DMS114 treated with DMSO at 0.1 percent for 48 hours (cell line): ENCODE measurements around the gene CHRNB2.

Experiments used
- DNase-seq: peaks from one replicate; lab custom pipeline; 2025; ENCODE audit not compliant: unreplicated experiment; lab: John Stamatoyannopoulos, UW

Gene CHRNB2

DNA sequence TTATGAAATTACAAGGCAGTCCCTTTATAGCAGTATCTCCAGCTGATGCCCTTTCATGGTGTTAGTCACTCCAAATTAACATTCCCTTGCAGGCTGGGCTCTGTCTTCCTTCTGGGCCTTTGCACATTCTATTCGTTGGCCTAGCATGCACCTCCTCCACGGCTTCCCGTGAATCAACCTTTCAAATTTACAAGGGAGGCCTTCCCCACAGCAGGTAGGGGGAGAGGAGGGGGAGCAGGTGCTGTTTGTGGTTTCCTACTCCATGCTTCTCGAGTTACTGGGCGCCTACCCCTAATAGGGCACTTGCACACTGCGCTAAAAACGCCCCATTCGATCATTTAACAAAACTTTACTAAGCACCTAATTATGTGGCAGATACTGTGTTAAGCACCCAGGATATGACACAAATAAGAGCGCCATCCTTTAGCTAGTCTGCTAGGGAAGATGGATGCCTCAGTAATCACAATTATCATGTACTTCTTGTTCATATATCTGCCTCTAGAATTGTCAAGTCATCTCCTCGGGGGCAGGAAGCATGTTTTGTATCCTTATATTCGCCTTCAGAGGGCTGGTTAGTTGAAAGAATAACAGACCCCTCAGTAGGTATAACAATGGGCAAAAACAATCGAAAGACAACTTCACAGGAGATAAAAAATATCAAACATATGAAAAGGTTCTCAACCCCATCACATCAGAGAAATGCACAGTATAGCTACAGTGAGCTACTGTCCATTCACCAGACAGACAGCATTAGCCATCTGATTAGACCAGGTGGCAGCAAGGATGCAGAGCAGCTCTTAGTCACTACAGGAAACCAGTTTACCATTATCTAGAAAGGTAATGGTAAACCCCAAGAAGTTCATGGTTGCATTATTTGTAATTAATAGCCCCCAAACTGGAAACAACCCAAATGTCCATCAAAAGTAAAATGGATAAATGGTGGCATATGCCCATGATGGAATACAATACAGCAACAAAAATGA, 42.1 kb downstream of the CHRNB2 start:
- DNase-seq = no peak

DNA sequence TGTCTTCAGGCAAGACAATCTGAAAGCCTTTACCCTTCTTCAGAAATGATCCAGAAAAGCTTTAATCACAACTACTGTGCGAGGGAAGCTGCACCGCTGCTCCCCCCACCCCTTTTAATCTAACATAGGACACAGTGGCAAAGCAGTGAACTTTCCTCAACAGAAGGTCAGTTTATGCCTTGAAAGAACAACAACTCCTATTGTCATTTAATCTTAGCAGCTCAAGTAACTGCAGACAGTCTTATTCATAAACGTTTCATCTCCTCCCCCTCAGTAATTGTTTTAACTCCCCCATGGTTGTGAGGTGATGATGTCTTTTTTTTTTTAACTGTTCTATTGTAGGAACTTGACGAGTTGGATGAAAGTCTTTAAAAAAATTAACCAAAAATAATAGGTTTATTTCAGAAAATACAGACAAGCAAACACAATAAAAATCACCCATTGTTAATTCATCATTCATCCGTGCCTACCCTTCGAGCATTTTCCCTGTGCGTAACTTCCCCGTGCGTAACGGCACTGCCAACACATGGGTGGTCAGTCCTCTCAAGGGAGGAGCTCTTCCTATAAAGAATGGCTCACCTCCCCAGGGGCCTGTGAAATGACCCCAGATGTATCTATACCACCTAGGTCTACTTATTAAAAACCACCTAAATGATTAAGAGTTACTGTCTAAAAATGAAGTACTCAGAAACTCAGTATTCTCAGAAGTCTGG, 43.7 kb downstream of the CHRNB2 start:
- no peak for DNase-seq

DNA sequence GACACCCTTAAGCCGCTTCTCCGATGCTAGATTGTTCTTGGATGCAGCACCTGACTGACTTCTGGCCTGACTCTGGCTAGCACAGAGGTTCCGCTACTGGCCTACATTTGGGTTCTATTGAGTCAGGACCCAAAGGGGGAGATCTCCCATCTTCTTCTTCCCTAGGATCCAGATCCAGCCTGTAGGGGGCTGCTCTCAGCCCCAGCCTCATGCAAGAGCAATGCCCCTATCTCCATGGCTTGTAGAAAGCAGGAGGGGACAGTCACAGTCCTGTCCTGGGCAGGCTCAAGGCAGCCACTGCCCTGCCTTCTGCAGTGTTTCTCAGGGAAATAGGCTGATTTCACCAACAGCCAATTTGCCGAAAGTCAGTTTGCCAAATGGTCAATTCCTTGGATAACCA, 46.7 kb downstream of the CHRNB2 start:
- no peak for DNase-seq

- DNase-seq = no peak
These were observed 47.3 kb downstream of the CHRNB2 start for GRCh38 chr1:154614901-154615300.

DNA sequence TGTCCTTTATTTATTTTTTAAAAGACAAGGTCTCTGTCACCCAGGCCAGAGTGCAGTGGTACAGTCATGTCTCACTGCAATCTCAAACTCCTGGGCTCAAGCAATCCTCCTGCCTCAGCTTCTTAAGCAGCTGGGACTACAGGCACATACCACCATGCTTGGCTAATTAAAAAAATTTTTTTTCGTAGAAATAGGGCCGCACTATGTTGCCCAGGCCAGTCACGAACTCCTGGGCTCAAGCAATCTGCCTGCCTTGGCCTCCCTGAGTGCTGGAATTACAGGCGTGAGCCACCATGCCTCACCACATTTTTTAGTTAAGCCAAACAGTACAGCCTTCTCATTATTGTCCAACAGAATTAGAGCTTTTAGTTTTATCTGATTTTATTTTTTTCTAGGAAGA, 47.8 kb downstream of the CHRNB2 start:
- DNase-seq = no peak

GRCh38 chr1:154616659-154617345, 49.2 kb downstream of the CHRNB2 start:
- no peak for DNase-seq

- DNase-seq = no peak
These were observed 51.8 kb downstream of the CHRNB2 start for GRCh38 chr1:154619181-154619948.

DNA sequence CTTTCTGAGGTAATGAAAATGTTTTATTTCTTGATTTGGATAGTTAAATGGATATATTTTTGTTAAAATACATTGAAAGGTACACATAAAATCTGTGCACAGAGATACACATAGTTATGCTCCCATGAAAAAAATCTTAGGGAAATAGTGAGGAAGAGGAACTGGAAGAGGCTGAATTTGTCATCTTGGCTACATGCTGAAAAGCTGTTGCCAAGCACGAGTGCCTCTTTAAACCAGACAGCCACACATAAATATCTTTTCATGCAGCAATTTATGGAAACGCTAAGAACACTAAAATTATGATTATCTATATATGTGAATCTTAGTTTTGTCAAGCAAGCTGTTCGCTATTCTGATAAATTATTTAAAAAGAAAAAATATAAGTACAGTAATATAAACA, 53.2 kb downstream of the CHRNB2 start:
- no peak for DNase-seq

DNA sequence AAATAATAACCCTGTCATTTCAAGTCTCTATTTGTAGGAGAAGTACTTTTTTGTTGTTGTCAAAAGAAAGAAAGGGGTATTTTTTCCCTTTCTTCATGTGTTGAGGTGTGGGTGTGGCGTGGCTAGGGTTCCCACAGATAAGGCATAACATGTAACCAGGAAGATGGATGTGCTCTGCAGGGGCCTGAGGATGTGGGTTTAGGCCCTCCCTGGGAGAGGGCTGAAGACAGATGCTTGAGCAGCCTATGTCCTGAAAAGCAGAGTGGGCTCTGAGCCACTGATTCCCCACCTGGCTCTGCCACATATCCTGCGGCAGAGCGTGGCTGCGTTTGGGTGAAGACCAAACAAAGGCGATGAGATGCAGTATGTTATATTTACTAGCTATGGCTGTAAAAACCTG, 54.3 kb downstream of the CHRNB2 start:
- no peak for DNase-seq

- no peak for DNase-seq
These were observed 55.0 kb downstream of the CHRNB2 start for GRCh38 chr1:154622503-154623039.

DNA sequence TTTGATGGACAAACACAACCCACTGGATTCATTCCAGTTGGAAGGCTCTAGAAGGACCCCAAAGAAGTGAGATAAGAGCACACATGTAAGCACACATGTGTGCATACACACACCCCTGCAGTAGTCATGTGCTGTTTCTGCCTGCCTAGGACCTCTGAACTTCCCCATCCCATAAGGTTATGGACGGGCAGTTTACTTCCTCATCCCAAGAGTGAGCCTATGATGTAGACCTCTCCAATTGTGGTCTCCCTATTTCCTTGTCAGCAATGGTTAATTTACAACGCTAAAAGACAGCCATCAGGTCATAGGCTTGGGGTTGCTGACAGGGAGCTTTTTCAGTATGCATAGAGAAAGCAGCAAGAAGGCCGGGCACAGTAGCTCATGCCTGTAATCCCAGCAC, 55.8 kb downstream of the CHRNB2 start:
- no peak for DNase-seq

DNA sequence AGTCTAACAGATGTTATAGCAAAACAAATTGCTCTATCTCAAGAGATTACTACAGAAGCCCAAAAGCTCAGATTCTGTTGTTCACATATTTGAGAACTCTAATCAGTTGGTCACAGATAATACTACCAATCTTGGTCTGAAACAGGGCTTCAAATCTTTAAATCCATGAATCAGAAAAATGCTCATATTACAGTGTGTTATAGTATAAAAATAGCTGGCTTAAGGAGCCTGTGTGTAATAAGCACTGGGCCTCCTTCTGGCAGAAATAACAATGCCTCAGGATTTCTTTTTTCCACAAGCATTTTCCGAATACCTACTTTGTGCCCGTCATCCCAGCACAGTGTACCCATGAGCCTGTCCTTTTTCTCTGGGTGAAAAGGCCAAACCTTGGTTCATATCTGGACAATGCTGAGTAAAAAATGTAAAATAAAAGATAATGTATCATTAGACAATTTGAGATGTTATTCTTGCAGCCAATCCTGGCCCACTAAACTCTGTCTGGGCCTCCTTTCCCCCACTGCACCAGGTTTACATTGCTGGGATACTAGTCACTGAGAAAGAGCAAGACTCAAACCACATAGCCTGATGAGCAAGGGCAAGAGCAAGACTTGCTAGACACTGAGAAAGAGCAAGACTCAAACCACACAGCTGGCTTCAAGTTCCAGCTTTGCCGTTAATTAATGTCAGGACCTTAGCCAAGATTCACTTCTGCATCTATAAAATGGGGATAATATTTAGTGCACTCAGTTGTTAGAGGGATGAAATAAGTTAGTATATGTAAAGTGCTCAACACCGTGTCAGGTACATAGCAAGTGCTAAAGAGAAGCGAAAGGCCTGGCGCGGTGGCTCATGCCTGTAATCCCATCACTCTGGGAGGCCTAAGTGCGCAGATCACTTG, 57.4 kb downstream of the CHRNB2 start:
- DNase-seq = no peak

- no peak for DNase-seq
These were observed 59.1 kb downstream of the CHRNB2 start for GRCh38 chr1:154626456-154627256.

GRCh38 chr1:154627257-154628120, 59.9 kb downstream of the CHRNB2 start:
- DNase-seq = peak; percentile 92

DNA sequence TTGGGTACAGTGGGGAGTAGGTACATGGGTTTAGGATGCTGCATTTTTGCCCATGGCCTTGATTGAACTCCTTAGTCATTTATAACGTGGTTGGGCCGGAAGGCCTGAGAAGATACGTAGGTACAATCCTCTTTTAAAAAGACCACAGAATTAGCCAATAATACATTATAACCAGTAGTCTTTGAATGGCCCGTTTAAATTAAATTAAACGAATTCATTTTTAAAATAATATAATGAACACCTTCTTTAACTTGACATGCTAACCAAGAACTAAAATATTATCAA, 60.5 kb downstream of the CHRNB2 start:
- peak; percentile 92 for DNase-seq

DNA sequence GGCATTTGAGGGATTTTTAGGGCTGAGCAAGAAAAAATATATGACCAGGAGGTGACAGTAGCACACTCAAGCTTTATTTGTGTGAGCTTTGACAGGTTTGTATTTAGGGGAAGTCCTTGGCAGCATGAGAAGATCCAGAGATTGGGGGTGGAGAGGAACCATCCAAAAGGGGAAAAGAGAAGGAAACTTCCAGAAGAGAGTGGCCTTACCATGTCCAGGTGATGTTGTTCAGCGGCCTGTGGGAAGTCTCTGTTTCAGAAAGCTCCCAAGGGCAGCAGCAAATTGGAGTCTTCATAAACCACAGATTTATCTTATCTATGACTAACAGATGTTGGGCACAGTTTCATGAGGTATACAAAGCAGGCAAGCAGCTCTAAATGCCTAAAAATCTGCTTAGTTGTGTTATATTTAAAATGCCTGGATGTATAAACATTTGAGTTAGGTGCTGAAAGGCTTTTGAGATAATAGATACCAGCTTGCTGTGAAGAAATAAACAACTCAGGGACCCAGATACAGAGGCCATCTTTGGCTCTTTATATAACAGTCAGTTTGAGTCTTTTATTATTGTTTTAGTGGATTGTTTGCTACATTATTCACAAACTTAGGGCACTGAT, 61.6 kb downstream of the CHRNB2 start:
- no peak for DNase-seq
